NCI-H1417 (cell line): ENCODE results near the gene ZBTB21.

Experiments used
- DNase-seq, 3 experiments: peaks; one replicate each; lab custom pipeline; 2025; lab: John Stamatoyannopoulos, UW

The ZBTB21 gene

GRCh38 chr21:41992576-41992975 lies 17.6 kb downstream of the ZBTB21 start:
- DNase-seq = no peak

- no peak for DNase-seq
These were observed 18.5 kb downstream of the ZBTB21 start for GRCh38 chr21:41991659-41992058.

- no peak for DNase-seq
These were observed 20.5 kb downstream of the ZBTB21 start for GRCh38 chr21:41989698-41990097.

- no peak for DNase-seq
These were observed 22.9 kb downstream of the ZBTB21 start for GRCh38 chr21:41987310-41987709.

- DNase-seq = no peak
These were observed 24.3 kb downstream of the ZBTB21 start for GRCh38 chr21:41985662-41986416.

- DNase-seq = no peak
These were observed 26.9 kb downstream of the ZBTB21 start for GRCh38 chr21:41983229-41983628.

- no peak for DNase-seq
These were observed 29.6 kb downstream of the ZBTB21 start for GRCh38 chr21:41980561-41980960.

GRCh38 chr21:41979751-41980369 lies 30.3 kb downstream of the ZBTB21 start:
- no peak for DNase-seq

- no peak for DNase-seq
These were observed 30.8 kb downstream of the ZBTB21 start for GRCh38 chr21:41979335-41979734.

GRCh38 chr21:41977034-41977950 lies 32.9 kb downstream of the ZBTB21 start:
- DNase-seq = no peak

- DNase-seq = no peak
These were observed 33.5 kb downstream of the ZBTB21 start for GRCh38 chr21:41976611-41977010.

- DNase-seq = no peak
These were observed 34.5 kb downstream of the ZBTB21 start for GRCh38 chr21:41975391-41976272.

- no peak for DNase-seq
These were observed 35.5 kb downstream of the ZBTB21 start for GRCh38 chr21:41974752-41975053.

- no peak for DNase-seq
These were observed 36.1 kb downstream of the ZBTB21 start for GRCh38 chr21:41973861-41974751.

- no peak for DNase-seq
These were observed 36.7 kb downstream of the ZBTB21 start for GRCh38 chr21:41973427-41973831.

GRCh38 chr21:41972511-41973205 lies 37.5 kb downstream of the ZBTB21 start:
- no peak for DNase-seq

- DNase-seq = no peak
These were observed 38.3 kb downstream of the ZBTB21 start for GRCh38 chr21:41971891-41972290.

- no peak for DNase-seq
These were observed 39.2 kb downstream of the ZBTB21 start for GRCh38 chr21:41970751-41971653.

- no peak for DNase-seq
These were observed 40.1 kb downstream of the ZBTB21 start for GRCh38 chr21:41970106-41970391.
